ENCODE data around the gene JUNB. TPM values are rescaled to one million over a fixed set of nuclear protein-coding genes. Genes with fewer than 3 reads are reported as not detected.
A peak's percentile ranks its signal among the peaks of the same experiment; 100 is the strongest.

The JUNB gene
- total and polyA plus RNA-seq, 2 of the 13 experiments (the other 11 are each of a cell fraction or from before 2014, with no cell fraction given) = 7.7 to 8.2 TPM

GRCh38 chr19:12778017-12778904, 13.0 kb upstream of the JUNB start (continued):
- TF ChIP-seq HNF1A (IDR thresholded peaks at IDR 0.05; ENCODE audit: low read depth) = no peak
- no peak for TF ChIP-seq HNF1A (CRISPR knock-in tag; IDR thresholded peaks at IDR 0.05; ENCODE audit: borderline replicate concordance)
- TF ChIP-seq USF2 (IDR thresholded peaks at IDR 0.05; ENCODE audit: low read depth, low read length) = no peak
- TF ChIP-seq USF2 (CRISPR knock-in tag; IDR thresholded peaks at IDR 0.05; ENCODE audit: borderline replicate concordance) = no peak
- no peak for TF ChIP-seq ISL2 (CRISPR knock-in tag; IDR thresholded peaks at IDR 0.05)
- TF ChIP-seq SOX13 (IDR thresholded peaks at IDR 0.05) = no peak
- no peak for TF ChIP-seq SOX13 (CRISPR knock-in tag; conservative IDR thresholded peaks at IDR 0.05 in 1 of 2, IDR thresholded peaks at IDR 0.05 in 1 of 2)
- TF ChIP-seq MAX (IDR thresholded peaks at IDR 0.05) = peak; percentile 27; the same call in 1 of the 2 replicates
- no peak for TF ChIP-seq ZNF816 (CRISPR knock-in tag; IDR thresholded peaks at IDR 0.05; ENCODE audit: borderline replicate concordance)
- TF ChIP-seq TAF1 (CRISPR knock-in tag; IDR thresholded peaks at IDR 0.05) = peak; percentile 27; the same call in 1 of the 2 replicates
- no peak for TF ChIP-seq ZNF615 (CRISPR knock-in tag; IDR thresholded peaks at IDR 0.05; ENCODE audit: borderline replicate concordance)
- TF ChIP-seq PTBP1 (IDR thresholded peaks at IDR 0.05; ENCODE audit: low read depth, low read length, poor library complexity, severe bottlenecking) = no peak
- TF ChIP-seq SSRP1 (CRISPR knock-in tag; IDR thresholded peaks at IDR 0.05) = no peak
- TF ChIP-seq ZNF792 (CRISPR knock-in tag; IDR thresholded peaks at IDR 0.05) = no peak
- TF ChIP-seq ZNF335 (CRISPR knock-in tag; IDR thresholded peaks at IDR 0.05) = 0 out of 2 replicates have a peak, but pooled peaks have one; percentile 17
- TF ChIP-seq KDM2A (CRISPR knock-in tag; IDR thresholded peaks at IDR 0.05; ENCODE audit: borderline replicate concordance, low read depth) = peak; percentile 12; the same call in 1 of the 2 replicates
- TF ChIP-seq SMARCE1 (IDR thresholded peaks at IDR 0.05; ENCODE audit: borderline replicate concordance) = no peak
- TF ChIP-seq ZNF276 (CRISPR knock-in tag; IDR thresholded peaks at IDR 0.05; ENCODE audit: low read depth) = no peak
- TF ChIP-seq SMAD9 (CRISPR knock-in tag; IDR thresholded peaks at IDR 0.05) = no peak
- no peak for TF ChIP-seq FOXK2 (IDR thresholded peaks at IDR 0.05)
- no peak for TF ChIP-seq RFX1 (IDR thresholded peaks at IDR 0.05)
- no peak for TF ChIP-seq ATF5 (CRISPR knock-in tag; IDR thresholded peaks at IDR 0.05; ENCODE audit: low read depth)

All from HepG2 (cell line).